Neural cell (in vitro differentiated cells): ENCODE data around the gene RPL15.

ENCODE experiments used
- EP300 ChIP-seq: fragments of 450-650 bp; conservative IDR thresholded peaks from 2 replicates; pipeline ENCODE4 v1.6.1; 2014; ENCODE audit warnings: antibody characterized with exemption, mild to moderate bottlenecking, moderate library complexity; ENCODE audit not compliant: poor library complexity, severe bottlenecking
- EZH2 ChIP-seq: fragments of 200-600, 300-800 bp; shearing (Covaris generic), sonication (generic); IDR thresholded peaks from 2 replicates; pipeline ENCODE4 v1.6.1; 2014; ENCODE audit warnings: antibody characterized with exemption, low read length, borderline replicate concordance, mild to moderate bottlenecking; ENCODE audit not compliant: insufficient read depth, poor library complexity, severe bottlenecking
- MXI1 ChIP-seq: fragments of 450-650 bp; conservative IDR thresholded peaks from 2 replicates; pipeline ENCODE4 v1.6.1; 2014; ENCODE audit warnings: antibody characterized with exemption, mild to moderate bottlenecking; ENCODE audit not compliant: poor library complexity, severe bottlenecking
- POLR2AphosphoS5 ChIP-seq: IDR thresholded peaks from 2 replicates; pipeline ENCODE4 v1.6.1; 2012
- RAD21 ChIP-seq: fragments of 450-650 bp; conservative IDR thresholded peaks from 2 replicates; pipeline ENCODE4 v1.6.1; 2014; ENCODE audit warnings: antibody characterized with exemption, mild to moderate bottlenecking, moderate library complexity
- TAF1 ChIP-seq: IDR thresholded peaks from 2 replicates; pipeline ENCODE4 v1.6.1; 2012; ENCODE audit warnings: low read depth
- TF ChIP-seq, protein P1 (sequence below): fragments of 450-650 bp; IDR thresholded peaks from 2 replicates; pipeline ENCODE4 v1.5.1; 2014; ENCODE audit warnings: antibody characterized with exemption, mild to moderate bottlenecking, moderate library complexity; ENCODE audit not compliant: poor library complexity, severe bottlenecking

DNA sequence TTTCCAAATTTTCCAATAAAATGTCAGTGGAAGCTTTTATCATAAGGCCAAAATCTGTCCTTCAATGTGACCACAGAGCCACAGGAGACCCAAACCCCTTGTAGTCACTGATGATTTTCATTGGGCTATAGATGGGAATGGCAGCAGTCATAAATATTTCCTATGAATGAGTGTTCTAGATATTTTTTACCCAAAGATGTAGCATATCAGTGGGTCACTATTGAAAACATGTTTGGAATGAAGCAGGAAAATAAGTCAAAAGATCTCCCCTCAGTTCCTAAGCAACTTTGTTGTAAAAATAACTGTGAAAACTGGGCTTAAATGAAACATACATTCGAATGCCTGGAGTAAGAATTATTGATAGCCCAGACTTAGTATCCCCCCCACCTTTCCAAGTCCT, 49.1 kb upstream of the RPL15 start:
- TF ChIP-seq, protein P1, sequence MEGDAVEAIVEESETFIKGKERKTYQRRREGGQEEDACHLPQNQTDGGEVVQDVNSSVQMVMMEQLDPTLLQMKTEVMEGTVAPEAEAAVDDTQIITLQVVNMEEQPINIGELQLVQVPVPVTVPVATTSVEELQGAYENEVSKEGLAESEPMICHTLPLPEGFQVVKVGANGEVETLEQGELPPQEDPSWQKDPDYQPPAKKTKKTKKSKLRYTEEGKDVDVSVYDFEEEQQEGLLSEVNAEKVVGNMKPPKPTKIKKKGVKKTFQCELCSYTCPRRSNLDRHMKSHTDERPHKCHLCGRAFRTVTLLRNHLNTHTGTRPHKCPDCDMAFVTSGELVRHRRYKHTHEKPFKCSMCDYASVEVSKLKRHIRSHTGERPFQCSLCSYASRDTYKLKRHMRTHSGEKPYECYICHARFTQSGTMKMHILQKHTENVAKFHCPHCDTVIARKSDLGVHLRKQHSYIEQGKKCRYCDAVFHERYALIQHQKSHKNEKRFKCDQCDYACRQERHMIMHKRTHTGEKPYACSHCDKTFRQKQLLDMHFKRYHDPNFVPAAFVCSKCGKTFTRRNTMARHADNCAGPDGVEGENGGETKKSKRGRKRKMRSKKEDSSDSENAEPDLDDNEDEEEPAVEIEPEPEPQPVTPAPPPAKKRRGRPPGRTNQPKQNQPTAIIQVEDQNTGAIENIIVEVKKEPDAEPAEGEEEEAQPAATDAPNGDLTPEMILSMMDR: no peak
- no peak for TF ChIP-seq POLR2AphosphoS5
- no peak for TF ChIP-seq TAF1
- TF ChIP-seq EZH2: no peak
- no peak for TF ChIP-seq RAD21
- no peak for TF ChIP-seq EP300
- TF ChIP-seq MXI1: no peak
